IMR-90 (cell line): Measurements from ENCODE around the gene NFYC.

Source experiments
- BHLHE40 ChIP-seq: fragments of 150-350 bp; IDR thresholded peaks from 2 replicates; pipeline ENCODE4 v1.6.1; 2016; ENCODE audit warnings: mild to moderate bottlenecking, low read depth, low read length
- MAZ ChIP-seq: IDR thresholded peaks from 2 replicates; pipeline ENCODE4 v1.6.1; 2012; ENCODE audit warnings: low read depth, mild to moderate bottlenecking, low read length, improper control_type of control experiment, moderate library complexity, borderline replicate concordance
- POLR2A ChIP-seq: IDR thresholded peaks from 2 replicates; pipeline ENCODE4 v1.6.1; 2012; ENCODE audit warnings: mild to moderate bottlenecking, low read depth, low read length
- RFX5 ChIP-seq: IDR thresholded peaks from 2 replicates; pipeline ENCODE4 v1.8.0; 2012; ENCODE audit warnings: low read depth, mild to moderate bottlenecking, low read length, moderate library complexity
- TF ChIP-seq, protein P1 (sequence below): conservative IDR thresholded peaks from 2 replicates; pipeline ENCODE4 v1.5.1; 2012; ENCODE audit warnings: mild to moderate bottlenecking, low read depth, low read length, improper control_type of control experiment

DNA sequence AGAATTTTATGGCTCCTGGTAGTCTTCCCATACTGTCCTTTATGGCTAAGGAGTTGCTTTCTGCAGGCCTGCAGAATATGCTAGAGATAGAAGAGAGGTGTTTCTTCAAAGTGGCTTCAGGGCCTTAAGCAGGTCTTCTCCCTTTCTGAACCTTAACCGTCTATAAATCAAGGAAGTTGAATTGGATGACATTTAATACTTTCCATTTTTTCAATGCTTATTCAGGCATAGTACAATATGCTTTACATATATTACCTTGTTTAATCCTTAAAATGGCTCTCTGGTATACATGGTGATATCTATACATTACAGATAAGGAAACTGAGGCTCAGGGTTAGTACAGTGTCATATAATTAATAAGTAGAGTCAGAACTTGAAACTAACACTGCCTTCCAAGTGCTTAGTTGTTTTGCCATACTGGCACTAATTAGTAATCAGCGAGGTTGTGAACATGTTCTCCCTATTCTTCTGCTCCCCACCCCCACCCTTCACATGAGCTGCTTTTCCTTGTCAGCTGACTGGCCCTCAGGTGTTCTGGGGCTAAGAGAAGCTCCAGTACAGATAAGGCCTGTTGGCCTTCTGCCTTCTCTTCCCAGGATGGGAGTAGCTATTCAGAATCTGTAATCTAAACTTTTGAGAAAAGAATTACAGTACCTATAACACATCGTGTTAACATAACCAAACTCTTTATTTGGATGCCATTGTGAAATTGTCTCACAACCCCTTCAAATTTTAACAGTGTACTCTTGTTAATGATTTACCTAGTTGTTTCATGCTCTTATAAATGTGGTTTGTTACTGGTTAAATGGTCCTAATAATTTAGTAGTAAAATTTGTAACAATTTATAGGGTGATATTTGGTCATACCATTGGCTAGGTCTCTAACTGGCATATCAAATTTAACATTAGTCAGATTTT is 13.6 kb downstream of the NFYC start:
- TF ChIP-seq, protein P1, sequence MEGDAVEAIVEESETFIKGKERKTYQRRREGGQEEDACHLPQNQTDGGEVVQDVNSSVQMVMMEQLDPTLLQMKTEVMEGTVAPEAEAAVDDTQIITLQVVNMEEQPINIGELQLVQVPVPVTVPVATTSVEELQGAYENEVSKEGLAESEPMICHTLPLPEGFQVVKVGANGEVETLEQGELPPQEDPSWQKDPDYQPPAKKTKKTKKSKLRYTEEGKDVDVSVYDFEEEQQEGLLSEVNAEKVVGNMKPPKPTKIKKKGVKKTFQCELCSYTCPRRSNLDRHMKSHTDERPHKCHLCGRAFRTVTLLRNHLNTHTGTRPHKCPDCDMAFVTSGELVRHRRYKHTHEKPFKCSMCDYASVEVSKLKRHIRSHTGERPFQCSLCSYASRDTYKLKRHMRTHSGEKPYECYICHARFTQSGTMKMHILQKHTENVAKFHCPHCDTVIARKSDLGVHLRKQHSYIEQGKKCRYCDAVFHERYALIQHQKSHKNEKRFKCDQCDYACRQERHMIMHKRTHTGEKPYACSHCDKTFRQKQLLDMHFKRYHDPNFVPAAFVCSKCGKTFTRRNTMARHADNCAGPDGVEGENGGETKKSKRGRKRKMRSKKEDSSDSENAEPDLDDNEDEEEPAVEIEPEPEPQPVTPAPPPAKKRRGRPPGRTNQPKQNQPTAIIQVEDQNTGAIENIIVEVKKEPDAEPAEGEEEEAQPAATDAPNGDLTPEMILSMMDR, result no peak
- no peak for TF ChIP-seq MAZ
- no peak for TF ChIP-seq BHLHE40
- no peak for TF ChIP-seq POLR2A
- no peak for TF ChIP-seq RFX5
